HEK293 (cell line): ENCODE results near the gene IVNS1ABP.

Source experiments
- CTCF ChIA-PET: fragments of 350-600 bp; formaldehyde crosslinking; extraction: SDS; loops from one replicate; lab custom pipeline; 2021; ENCODE audit warnings: antibody characterized with exemption; lab: Yijun Ruan, JAX
- POLR2A ChIA-PET: fragments of 300-600 bp; formaldehyde crosslinking; extraction: SDS; loops from one replicate; lab custom pipeline; 2020; ENCODE audit warnings: antibody characterized with exemption, inconsistent platforms; lab: Yijun Ruan, JAX
- H3K27ac ChIP-seq: fragments of 200-500 bp; sonication (Bioruptor generic); 2 replicates; pipeline ENCODE4 v1.5.1; 2014; ENCODE audit warnings: low read depth, low read length, control low read depth, inconsistent platforms; ENCODE audit errors: extremely low read depth
- H3K36me3 ChIP-seq, 2 experiments: fragments of 200-500 bp in 1 of 2; sonication (Bioruptor generic) in 1 of 2; 1 replicate in 1 of 2; 2 replicates in 1 of 2; pipeline ENCODE4 v1.5.1; 2014 to 2017; ENCODE audit warnings: inconsistent platforms in 2 of 2, low read length in 2 of 2; ENCODE audit not compliant: control insufficient read depth in 2 of 2, insufficient read depth in 1 of 2
- H3K4me1 ChIP-seq: fragments of 200-500 bp; sonication (Bioruptor generic); 2 replicates; pipeline ENCODE4 v1.5.1; 2014; ENCODE audit warnings: mild to moderate bottlenecking, low read length, inconsistent platforms; ENCODE audit not compliant: control insufficient read depth, insufficient read depth
- H3K4me3 ChIP-seq: 2 replicates; pipeline ENCODE4 v1.5.1; 2011; ENCODE audit warnings: low read depth, mild to moderate bottlenecking, control low read depth, low read length, moderate library complexity
- H3K9me3 ChIP-seq: fragments of 200-500 bp; sonication (Bioruptor generic); 2 replicates; pipeline ENCODE4 v1.5.1; 2014; ENCODE audit warnings: low read depth, low read length, inconsistent platforms; ENCODE audit not compliant: control insufficient read depth, insufficient read depth
- BCL11A ChIP-seq: fragments of 450-650 bp; formaldehyde crosslinking; IDR thresholded peaks from 2 replicates; pipeline ENCODE4 v1.5.1; 2016; ENCODE audit warnings: low read depth, missing biosample characterization, missing genetic modification characterization
- KLF10 ChIP-seq: fragments of 450-650 bp; IDR thresholded peaks from 2 replicates; pipeline ENCODE4 v1.5.1; 2018; ENCODE audit warnings: missing biosample characterization, mild to moderate bottlenecking, missing genetic modification characterization
- KLF16 ChIP-seq: fragments of 450-650 bp; formaldehyde crosslinking; IDR thresholded peaks from 2 replicates; pipeline ENCODE4 v1.5.1; 2017; ENCODE audit warnings: missing biosample characterization, missing genetic modification characterization
- OSR2 ChIP-seq: fragments of 450-650 bp; formaldehyde crosslinking; IDR thresholded peaks from 2 replicates; pipeline ENCODE4 v1.5.1; 2016; ENCODE audit warnings: missing biosample characterization, missing genetic modification characterization
- PATZ1 ChIP-seq: fragments of 450-650 bp; formaldehyde crosslinking; IDR thresholded peaks from 2 replicates; pipeline ENCODE4 v1.5.1; 2016; ENCODE audit warnings: missing biosample characterization, missing genetic modification characterization
- RBAK ChIP-seq: fragments of 450-650 bp; formaldehyde crosslinking; IDR thresholded peaks from 2 replicates; pipeline ENCODE4 v1.5.1; 2016; ENCODE audit warnings: missing biosample characterization, missing genetic modification characterization
- YY1 ChIP-seq: fragments of 450-650 bp; formaldehyde crosslinking; IDR thresholded peaks from 2 replicates; pipeline ENCODE4 v1.5.1; 2018; ENCODE audit warnings: missing biosample characterization, missing genetic modification characterization
- ZBTB49 ChIP-seq: fragments of 450-650 bp; formaldehyde crosslinking; IDR thresholded peaks from 2 replicates; pipeline ENCODE4 v1.5.1; 2016; ENCODE audit warnings: missing biosample characterization, missing genetic modification characterization, low read depth
- ZFP37 ChIP-seq: fragments of 450-650 bp; formaldehyde crosslinking; IDR thresholded peaks from 2 replicates; pipeline ENCODE4 v1.5.1; 2016; ENCODE audit warnings: missing biosample characterization, missing genetic modification characterization
- ZNF148 ChIP-seq: fragments of 450-650 bp; formaldehyde crosslinking; IDR thresholded peaks from 2 replicates; pipeline ENCODE4 v1.5.0; 2017; ENCODE audit warnings: missing biosample characterization, missing genetic modification characterization, borderline replicate concordance
- ZNF2 ChIP-seq: fragments of 450-650 bp; formaldehyde crosslinking; IDR thresholded peaks from 2 replicates; pipeline ENCODE4 v1.5.1; 2016; ENCODE audit warnings: missing biosample characterization, missing genetic modification characterization
- ZNF223 ChIP-seq: fragments of 450-650 bp; formaldehyde crosslinking; IDR thresholded peaks from 2 replicates; pipeline ENCODE4 v1.5.1; 2016; ENCODE audit warnings: missing biosample characterization, missing genetic modification characterization
- ZNF24 ChIP-seq: fragments of 450-650 bp; formaldehyde crosslinking; IDR thresholded peaks from 2 replicates; pipeline ENCODE4 v1.5.1; 2016; ENCODE audit warnings: missing biosample characterization, missing genetic modification characterization
- ZNF292 ChIP-seq: fragments of 450-650 bp; formaldehyde crosslinking; IDR thresholded peaks from 2 replicates; pipeline ENCODE4 v1.5.1; 2016; ENCODE audit warnings: low read depth, missing biosample characterization, missing genetic modification characterization, borderline replicate concordance
- ZNF324 ChIP-seq: fragments of 450-650 bp; formaldehyde crosslinking; IDR thresholded peaks from 2 replicates; pipeline ENCODE4 v1.5.1; 2016; ENCODE audit warnings: missing biosample characterization, missing genetic modification characterization
- ZNF366 ChIP-seq: fragments of 450-650 bp; formaldehyde crosslinking; conservative IDR thresholded peaks from 2 replicates; pipeline ENCODE4 v1.5.1; 2016; ENCODE audit warnings: missing biosample characterization, missing genetic modification characterization
- ZNF404 ChIP-seq: fragments of 450-650 bp; formaldehyde crosslinking; IDR thresholded peaks from 2 replicates; pipeline ENCODE4 v1.5.1; 2017; ENCODE audit warnings: missing biosample characterization, missing genetic modification characterization
- ZNF426 ChIP-seq: fragments of 450-650 bp; formaldehyde crosslinking; IDR thresholded peaks from 2 replicates; pipeline ENCODE4 v1.5.1; 2017; ENCODE audit warnings: missing biosample characterization, missing genetic modification characterization, mild to moderate bottlenecking, inconsistent platforms, moderate library complexity
- ZNF530 ChIP-seq: fragments of 450-650 bp; formaldehyde crosslinking; IDR thresholded peaks from 2 replicates; pipeline ENCODE4 v1.5.1; 2016; ENCODE audit warnings: low read depth, missing biosample characterization, missing genetic modification characterization
- ZNF555 ChIP-seq: fragments of 450-650 bp; formaldehyde crosslinking; conservative IDR thresholded peaks from 2 replicates; pipeline ENCODE4 v1.5.1; 2017; ENCODE audit warnings: missing biosample characterization, mild to moderate bottlenecking, missing genetic modification characterization, inconsistent platforms
- ZNF670 ChIP-seq: fragments of 450-650 bp; formaldehyde crosslinking; IDR thresholded peaks from 2 replicates; pipeline ENCODE4 v1.5.1; 2016; ENCODE audit warnings: missing biosample characterization, missing genetic modification characterization, low read depth
- ZNF677 ChIP-seq: fragments of 450-650 bp; IDR thresholded peaks from 2 replicates; pipeline ENCODE4 v1.5.0; 2018; ENCODE audit warnings: missing biosample characterization, mild to moderate bottlenecking, missing genetic modification characterization, moderate library complexity
- ZNF701 ChIP-seq: fragments of 450-650 bp; formaldehyde crosslinking; IDR thresholded peaks from 2 replicates; pipeline ENCODE4 v1.5.1; 2016; ENCODE audit warnings: missing biosample characterization, missing genetic modification characterization
- TF ChIP-seq, protein P1 (sequence below): fragments of 450-650 bp; formaldehyde crosslinking; IDR thresholded peaks from 2 replicates; pipeline ENCODE4 v1.5.1; 2016; ENCODE audit warnings: missing biosample characterization, missing genetic modification characterization, borderline replicate concordance

Gene IVNS1ABP

GRCh38 chr1:185260611-185261010 lies 56.4 kb downstream of the IVNS1ABP start (continued):
- TF ChIP-seq ZBTB49 (tag by site-specific recombination) (no peak), ZNF366 (tag by site-specific recombination) (no peak), ZNF292 (tag by site-specific recombination) (no peak), ZNF324 (no peak), ZNF530 (no peak), YY1 (no peak), ZNF223 (no peak)
- TF ChIP-seq, protein P1, sequence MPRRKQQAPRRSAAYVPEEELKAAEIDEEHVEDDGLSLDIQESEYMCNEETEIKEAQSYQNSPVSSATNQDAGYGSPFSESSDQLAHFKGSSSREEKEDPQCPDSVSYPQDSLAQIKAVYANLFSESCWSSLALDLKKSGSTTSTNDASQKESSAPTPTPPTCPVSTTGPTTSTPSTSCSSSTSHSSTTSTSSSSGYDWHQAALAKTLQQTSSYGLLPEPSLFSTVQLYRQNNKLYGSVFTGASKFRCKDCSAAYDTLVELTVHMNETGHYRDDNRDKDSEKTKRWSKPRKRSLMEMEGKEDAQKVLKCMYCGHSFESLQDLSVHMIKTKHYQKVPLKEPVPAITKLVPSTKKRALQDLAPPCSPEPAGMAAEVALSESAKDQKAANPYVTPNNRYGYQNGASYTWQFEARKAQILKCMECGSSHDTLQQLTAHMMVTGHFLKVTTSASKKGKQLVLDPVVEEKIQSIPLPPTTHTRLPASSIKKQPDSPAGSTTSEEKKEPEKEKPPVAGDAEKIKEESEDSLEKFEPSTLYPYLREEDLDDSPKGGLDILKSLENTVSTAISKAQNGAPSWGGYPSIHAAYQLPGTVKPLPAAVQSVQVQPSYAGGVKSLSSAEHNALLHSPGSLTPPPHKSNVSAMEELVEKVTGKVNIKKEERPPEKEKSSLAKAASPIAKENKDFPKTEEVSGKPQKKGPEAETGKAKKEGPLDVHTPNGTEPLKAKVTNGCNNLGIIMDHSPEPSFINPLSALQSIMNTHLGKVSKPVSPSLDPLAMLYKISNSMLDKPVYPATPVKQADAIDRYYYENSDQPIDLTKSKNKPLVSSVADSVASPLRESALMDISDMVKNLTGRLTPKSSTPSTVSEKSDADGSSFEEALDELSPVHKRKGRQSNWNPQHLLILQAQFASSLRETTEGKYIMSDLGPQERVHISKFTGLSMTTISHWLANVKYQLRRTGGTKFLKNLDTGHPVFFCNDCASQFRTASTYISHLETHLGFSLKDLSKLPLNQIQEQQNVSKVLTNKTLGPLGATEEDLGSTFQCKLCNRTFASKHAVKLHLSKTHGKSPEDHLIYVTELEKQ (tag by site-specific recombination) = no peak

- POLR2A ChIA-PET = no interaction called here
- Histone ChIP-seq H3K9me3 (no peaks in the 10 kb centered on the region), H3K27ac (no peak overlapping the region), H3K36me3 (no peaks in the 10 kb centered on the region), H3K4me1 (no peaks in the 10 kb centered on the region), H3K4me3 (no peak overlapping the region)
- CTCF ChIA-PET = no interaction called here
- TF ChIP-seq PATZ1 (tag by site-specific recombination) (no peak), ZNF148 (tag by site-specific recombination) (no peak), ZNF426 (tag by site-specific recombination) (no peak), OSR2 (tag by site-specific recombination) (no peak), ZNF701 (tag by site-specific recombination) (no peak), ZNF324 (no peak), ZNF555 (tag by site-specific recombination) (no peak), ZNF677 (tag by site-specific recombination) (no peak), RBAK (tag by site-specific recombination) (no peak), ZNF24 (no peak), ZNF404 (tag by site-specific recombination) (no peak), BCL11A (no peak), ZFP37 (no peak), KLF16 (tag by site-specific recombination) (no peak), ZNF2 (tag by site-specific recombination) (no peak), KLF10 (tag by site-specific recombination) (no peak), ZNF670 (no peak)
- TF ChIP-seq, protein P1 (tag by site-specific recombination) = no peak
Measured at GRCh38 chr1:185258676-185259075, 58.4 kb downstream of the IVNS1ABP start.
